22Rv1 (cell line): Measurements from ENCODE around the gene ARAP2.

Source experiments
- H3K27ac ChIP-seq: fragments of 450-650 bp; 2 replicates; pipeline ENCODE4 v1.5.1; 2017
- CTCF ChIP-seq: fragments of 450-650 bp; IDR thresholded peaks from 2 replicates; pipeline ENCODE4 v1.5.1; 2017; ENCODE audit warnings: mild to moderate bottlenecking
- ZFX ChIP-seq: fragments of 450-650 bp; IDR thresholded peaks from 2 replicates; pipeline ENCODE4 v1.6.1; 2017; ENCODE audit warnings: antibody characterized with exemption, borderline replicate concordance

Gene ARAP2

DNA sequence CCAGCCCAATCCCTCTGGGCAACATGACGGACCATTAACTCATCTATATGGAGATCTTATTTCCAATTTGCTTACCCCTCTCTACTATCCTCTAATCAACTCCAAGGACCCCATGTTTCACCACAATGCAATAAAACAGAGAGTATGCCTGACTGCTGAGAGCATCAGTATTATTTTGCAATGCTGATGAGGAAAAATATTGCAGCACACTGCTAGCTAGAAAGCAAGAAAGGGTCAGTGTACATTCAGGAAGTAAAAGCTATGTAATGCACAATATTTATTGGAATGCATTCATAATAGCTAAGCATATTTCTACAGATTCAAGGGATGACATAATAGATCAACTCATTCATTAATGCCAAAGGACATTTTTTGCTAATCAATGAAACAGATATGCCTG is 33.2 kb downstream of the ARAP2 start:
- H3K27ac ChIP-seq = no peak overlapping the region
- TF ChIP-seq ZFX (no peak), CTCF (no peak)

- no peak overlapping the region for H3K27ac ChIP-seq
- TF ChIP-seq CTCF (no peak), ZFX (no peak)
Measured at GRCh38 chr4:36209941-36210649, 34.2 kb downstream of the ARAP2 start.

GRCh38 chr4:36208893-36209473 is 35.3 kb downstream of the ARAP2 start:
- H3K27ac ChIP-seq = no peak overlapping the region
- no peak for TF ChIP-seq CTCF
- no peak for TF ChIP-seq ZFX

- TF ChIP-seq ZFX (no peak), CTCF (no peak)
- H3K27ac ChIP-seq = no peak overlapping the region
Measured at GRCh38 chr4:36207831-36208520, 36.3 kb downstream of the ARAP2 start.

DNA sequence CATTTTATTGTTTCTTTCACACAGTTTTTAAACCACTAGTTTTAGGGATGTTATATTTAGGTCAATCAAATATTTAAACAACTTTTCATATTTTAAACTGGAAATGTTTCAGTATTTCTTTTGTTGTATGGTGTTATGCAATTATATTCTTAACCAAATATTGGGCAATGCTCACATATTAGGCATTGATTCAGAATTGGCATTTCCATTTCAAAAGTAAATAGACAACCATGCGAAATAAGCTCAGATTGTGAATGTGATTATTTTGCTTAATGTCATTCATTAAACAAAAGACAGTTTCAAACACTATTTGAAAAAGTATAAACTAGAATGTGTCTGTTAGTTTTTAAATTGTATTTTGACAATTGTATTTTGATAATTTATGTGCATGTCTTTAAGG is 36.9 kb downstream of the ARAP2 start:
- no peak for TF ChIP-seq ZFX
- no peak for TF ChIP-seq CTCF
- H3K27ac ChIP-seq = no peak overlapping the region

- no peak for TF ChIP-seq CTCF
- no peak for TF ChIP-seq ZFX
Measured at GRCh38 chr4:36206603-36207311, 37.6 kb downstream of the ARAP2 start.

More at GRCh38 chr4:36206603-36207311, 37.6 kb downstream of the ARAP2 start:
- no peak overlapping the region for H3K27ac ChIP-seq
